ENCODE data around the gene SDC4.

SDC4 gene

GRCh38 chr20:45374101-45374467 lies 25.9 kb upstream of the SDC4 start:
- H3K36me3 ChIP-seq (ENCODE audit: control insufficient read depth in 2 of 2, insufficient read depth in 2 of 2, low read length in 2 of 2): peaks cover 0 to 7% of the 10 kb centered on the region in 2 donors
- H3K4me1 ChIP-seq (ENCODE audit: control insufficient read depth, insufficient read depth, low read length): peaks cover 24% of the 10 kb centered on the region
- H3K27ac ChIP-seq (ENCODE audit: low read length): peak overlapping the region; percentile 89
- no peaks in the 10 kb centered on the region for H3K9me3 ChIP-seq (ENCODE audit: control insufficient read depth in 2 of 2, low read length in 2 of 2)
- no peaks in the 10 kb centered on the region for H3K27me3 ChIP-seq (ENCODE audit: control insufficient read depth in 1 of 2, insufficient read depth in 2 of 2, low read length in 2 of 2)
- H3K9ac ChIP-seq (ENCODE audit: low read length in 2 of 2): peak overlapping the region in 1 of 2 donors; percentile 36
- H3K4me3 ChIP-seq (ENCODE audit: low read length in 2 of 2): peak overlapping the region in 1 of 2 donors; percentile 80

GRCh38 chr20:45373353-45374100 lies 25.3 kb upstream of the SDC4 start:
- H3K36me3 ChIP-seq (ENCODE audit: control insufficient read depth in 2 of 2, insufficient read depth in 2 of 2, low read length in 2 of 2): peaks cover 2 to 7% of the 10 kb centered on the region in 2 donors
- peak overlapping the region; percentile 59 to 66 for H3K9ac ChIP-seq (ENCODE audit: low read length in 2 of 2)
- peak overlapping the region; percentile 70 to 80 for H3K4me3 ChIP-seq (ENCODE audit: low read length in 2 of 2)
- peaks cover 24% of the 10 kb centered on the region for H3K4me1 ChIP-seq (ENCODE audit: control insufficient read depth, insufficient read depth, low read length)
- H3K9me3 ChIP-seq (ENCODE audit: control insufficient read depth in 2 of 2, low read length in 2 of 2): no peaks in the 10 kb centered on the region
- peak overlapping the region; percentile 89 for H3K27ac ChIP-seq (ENCODE audit: low read length)
- H3K27me3 ChIP-seq (ENCODE audit: control insufficient read depth in 1 of 2, insufficient read depth in 2 of 2, low read length in 2 of 2): no peaks in the 10 kb centered on the region

GRCh38 chr20:45372646-45373352 lies 24.6 kb upstream of the SDC4 start:
- H3K27me3 ChIP-seq (ENCODE audit: control insufficient read depth in 1 of 2, insufficient read depth in 2 of 2, low read length in 2 of 2): no peaks in the 10 kb centered on the region
- H3K9me3 ChIP-seq (ENCODE audit: control insufficient read depth in 2 of 2, low read length in 2 of 2): no peaks in the 10 kb centered on the region
- peak overlapping the region; percentile 89 for H3K27ac ChIP-seq (ENCODE audit: low read length)
- peak overlapping the region; percentile 59 to 66 for H3K9ac ChIP-seq (ENCODE audit: low read length in 2 of 2)
- H3K4me1 ChIP-seq (ENCODE audit: control insufficient read depth, insufficient read depth, low read length): peaks cover 24% of the 10 kb centered on the region
- H3K4me3 ChIP-seq (ENCODE audit: low read length in 2 of 2): peak overlapping the region; percentile 70 to 80
- peaks cover 9% of the 10 kb centered on the region in 2 donors for H3K36me3 ChIP-seq (ENCODE audit: control insufficient read depth in 2 of 2, insufficient read depth in 2 of 2, low read length in 2 of 2)

GRCh38 chr20:45372241-45372640 lies 24.0 kb upstream of the SDC4 start:
- Histone ChIP-seq H3K4me3 (ENCODE audit: low read length in 2 of 2) (peak overlapping the region in 1 of 2 donors; percentile 47), H3K27ac (ENCODE audit: low read length) (peak overlapping the region; percentile 77), H3K9ac (ENCODE audit: low read length in 2 of 2) (peak overlapping the region in 1 of 2 donors; percentile 29)

GRCh38 chr20:45370571-45371160 lies 22.4 kb upstream of the SDC4 start:
- peaks cover 28 to 29% of the 10 kb centered on the region in 2 donors for H3K36me3 ChIP-seq (ENCODE audit: control insufficient read depth in 2 of 2, insufficient read depth in 2 of 2, low read length in 2 of 2)
- no peaks in the 10 kb centered on the region for H3K9me3 ChIP-seq (ENCODE audit: control insufficient read depth in 2 of 2, low read length in 2 of 2)
- no peak overlapping the region for H3K27ac ChIP-seq (ENCODE audit: low read length)
- H3K4me3 ChIP-seq (ENCODE audit: low read length in 2 of 2): no peak overlapping the region
- H3K27me3 ChIP-seq (ENCODE audit: control insufficient read depth in 1 of 2, insufficient read depth in 2 of 2, low read length in 2 of 2): no peaks in the 10 kb centered on the region
- peaks cover 24% of the 10 kb centered on the region for H3K4me1 ChIP-seq (ENCODE audit: control insufficient read depth, insufficient read depth, low read length)
- no peak overlapping the region for H3K9ac ChIP-seq (ENCODE audit: low read length in 2 of 2)

More at GRCh38 chr20:45372241-45372640, 24.0 kb upstream of the SDC4 start:
- peaks cover 14 to 15% of the 10 kb centered on the region in 2 donors for H3K36me3 ChIP-seq (ENCODE audit: control insufficient read depth in 2 of 2, insufficient read depth in 2 of 2, low read length in 2 of 2)
- no peaks in the 10 kb centered on the region for H3K9me3 ChIP-seq (ENCODE audit: control insufficient read depth in 2 of 2, low read length in 2 of 2)
- peaks cover 24% of the 10 kb centered on the region for H3K4me1 ChIP-seq (ENCODE audit: control insufficient read depth, insufficient read depth, low read length)
- H3K27me3 ChIP-seq (ENCODE audit: control insufficient read depth in 1 of 2, insufficient read depth in 2 of 2, low read length in 2 of 2): no peaks in the 10 kb centered on the region

GRCh38 chr20:45368221-45368980 lies 20.2 kb upstream of the SDC4 start:
- Histone ChIP-seq H3K9ac (ENCODE audit: low read length in 2 of 2) (no peak overlapping the region), H3K4me1 (ENCODE audit: control insufficient read depth, insufficient read depth, low read length) (peaks cover 33% of the 10 kb centered on the region), H3K4me3 (ENCODE audit: low read length in 2 of 2) (no peak overlapping the region), H3K27me3 (ENCODE audit: control insufficient read depth in 1 of 2, insufficient read depth in 2 of 2, low read length in 2 of 2) (no peaks in the 10 kb centered on the region), H3K27ac (ENCODE audit: low read length) (no peak overlapping the region), H3K9me3 (ENCODE audit: control insufficient read depth in 2 of 2, low read length in 2 of 2) (no peaks in the 10 kb centered on the region), H3K36me3 (ENCODE audit: control insufficient read depth in 2 of 2, insufficient read depth in 2 of 2, low read length in 2 of 2) (peaks cover 26 to 29% of the 10 kb centered on the region in 2 donors)

- no peaks in the 10 kb centered on the region for H3K9me3 ChIP-seq (ENCODE audit: control insufficient read depth in 2 of 2, low read length in 2 of 2)
- H3K4me1 ChIP-seq (ENCODE audit: control insufficient read depth, insufficient read depth, low read length): peaks cover 27% of the 10 kb centered on the region
- H3K4me3 ChIP-seq (ENCODE audit: low read length in 2 of 2): no peak overlapping the region
- no peak overlapping the region for H3K9ac ChIP-seq (ENCODE audit: low read length in 2 of 2)
- H3K36me3 ChIP-seq (ENCODE audit: control insufficient read depth in 2 of 2, insufficient read depth in 2 of 2, low read length in 2 of 2): peaks cover 26 to 29% of the 10 kb centered on the region in 2 donors
- H3K27ac ChIP-seq (ENCODE audit: low read length): no peak overlapping the region
- H3K27me3 ChIP-seq (ENCODE audit: control insufficient read depth in 1 of 2, insufficient read depth in 2 of 2, low read length in 2 of 2): no peaks in the 10 kb centered on the region
Observed at GRCh38 chr20:45367126-45367525, 18.9 kb upstream of the SDC4 start.

- no peak overlapping the region for H3K9ac ChIP-seq (ENCODE audit: low read length in 2 of 2)
- H3K36me3 ChIP-seq (ENCODE audit: control insufficient read depth in 2 of 2, insufficient read depth in 2 of 2, low read length in 2 of 2): peaks cover 26 to 29% of the 10 kb centered on the region in 2 donors
- H3K4me1 ChIP-seq (ENCODE audit: control insufficient read depth, insufficient read depth, low read length): peaks cover 25% of the 10 kb centered on the region
- no peaks in the 10 kb centered on the region for H3K27me3 ChIP-seq (ENCODE audit: control insufficient read depth in 1 of 2, insufficient read depth in 2 of 2, low read length in 2 of 2)
- no peak overlapping the region for H3K27ac ChIP-seq (ENCODE audit: low read length)
- no peaks in the 10 kb centered on the region for H3K9me3 ChIP-seq (ENCODE audit: control insufficient read depth in 2 of 2, low read length in 2 of 2)
- H3K4me3 ChIP-seq (ENCODE audit: low read length in 2 of 2): no peak overlapping the region
Observed at GRCh38 chr20:45366631-45367030, 18.4 kb upstream of the SDC4 start.

- Histone ChIP-seq H3K4me1 (ENCODE audit: control insufficient read depth, insufficient read depth, low read length) (peaks cover 25% of the 10 kb centered on the region), H3K4me3 (ENCODE audit: low read length in 2 of 2) (no peak overlapping the region), H3K9me3 (ENCODE audit: control insufficient read depth in 2 of 2, low read length in 2 of 2) (no peaks in the 10 kb centered on the region), H3K9ac (ENCODE audit: low read length in 2 of 2) (no peak overlapping the region), H3K27ac (ENCODE audit: low read length) (no peak overlapping the region), H3K36me3 (ENCODE audit: control insufficient read depth in 2 of 2, insufficient read depth in 2 of 2, low read length in 2 of 2) (peaks cover 26 to 29% of the 10 kb centered on the region in 2 donors), H3K27me3 (ENCODE audit: control insufficient read depth in 1 of 2, insufficient read depth in 2 of 2, low read length in 2 of 2) (no peaks in the 10 kb centered on the region)
Observed at GRCh38 chr20:45366192-45366591, 18.0 kb upstream of the SDC4 start.

GRCh38 chr20:45365444-45365970 lies 17.3 kb upstream of the SDC4 start:
- Histone ChIP-seq H3K9me3 (ENCODE audit: control insufficient read depth in 2 of 2, low read length in 2 of 2) (no peaks in the 10 kb centered on the region), H3K4me1 (ENCODE audit: control insufficient read depth, insufficient read depth, low read length) (peaks cover 25% of the 10 kb centered on the region)

More at GRCh38 chr20:45365444-45365970, 17.3 kb upstream of the SDC4 start:
- H3K36me3 ChIP-seq (ENCODE audit: control insufficient read depth in 2 of 2, insufficient read depth in 2 of 2, low read length in 2 of 2): peaks cover 25 to 29% of the 10 kb centered on the region in 2 donors
- H3K27me3 ChIP-seq (ENCODE audit: control insufficient read depth in 1 of 2, insufficient read depth in 2 of 2, low read length in 2 of 2): no peaks in the 10 kb centered on the region
- no peak overlapping the region for H3K9ac ChIP-seq (ENCODE audit: low read length in 2 of 2)
- no peak overlapping the region for H3K27ac ChIP-seq (ENCODE audit: low read length)
- H3K4me3 ChIP-seq (ENCODE audit: low read length in 2 of 2): no peak overlapping the region
